CD14-positive monocyte (primary cell): Measurements from ENCODE around the gene KDM6B. TPM values are rescaled to one million over a fixed set of nuclear protein-coding genes. Genes with fewer than 3 reads are reported as not detected.

Experiments
- DNase-seq, 3 donors: peaks; one replicate each; pipeline ENCODE4 v3.0.0-alpha.2; 2011 to 2022
- H2AFZ ChIP-seq: 2 replicates; pipeline ENCODE4 v1.6.0; 2012; ENCODE audit warnings: mild to moderate bottlenecking, low read depth, low read length, inconsistent platforms; ENCODE audit not compliant: insufficient read depth, poor library complexity, severe bottlenecking
- H3K27ac ChIP-seq, 2 donors: 1 replicate in 1 of 2; 2 replicates in 1 of 2; pipeline ENCODE4 v1.5.1; 2012 to 2013; ENCODE audit warnings: low read length in 2 of 2, control low read depth in 1 of 2, inconsistent platforms in 1 of 2, low read depth in 1 of 2, mild to moderate bottlenecking in 1 of 2
- H3K27me3 ChIP-seq, 2 donors: one replicate each; pipeline versions ENCODE4 v1.6.0 to v1.6.1; 2011 to 2013; ENCODE audit warnings: low read length in 2 of 2; ENCODE audit not compliant: control insufficient read depth in 2 of 2, insufficient read depth in 2 of 2
- H3K36me3 ChIP-seq, 2 donors: replicated peaks in 1 of 2; 1 replicate in 1 of 2; 2 replicates in 1 of 2; pipeline versions ENCODE4 v1.5.1 to v1.6.1; 2012 to 2013; ENCODE audit warnings: low read length in 2 of 2, control low read depth in 1 of 2, inconsistent platforms in 1 of 2, mild to moderate bottlenecking in 1 of 2; ENCODE audit not compliant: insufficient read depth in 2 of 2, control insufficient read depth in 1 of 2
- H3K4me1 ChIP-seq, 2 donors: 1 replicate in 1 of 2; 2 replicates in 1 of 2; pipeline versions ENCODE4 v1.5.1 to v1.6.1; 2012 to 2013; ENCODE audit warnings: low read length in 2 of 2, control low read depth in 1 of 2, inconsistent platforms in 1 of 2, mild to moderate bottlenecking in 1 of 2, moderate library complexity in 1 of 2; ENCODE audit not compliant: insufficient read depth in 2 of 2, control insufficient read depth in 1 of 2
- H3K4me2 ChIP-seq: replicated peaks from 2 replicates; pipeline ENCODE3; 2012; ENCODE audit warnings: low read length, moderate library complexity, mild to moderate bottlenecking; ENCODE audit not compliant: poor library complexity, severe bottlenecking; ENCODE audit errors: extremely low read depth
- H3K4me3 ChIP-seq, 3 experiments: fragments of 200-600 bp in 1 of 3; sonication (generic) in 1 of 3; replicated peaks in 1 of 3; 1 replicate in 2 of 3; 2 replicates in 1 of 3; pipeline ENCODE4 v1.5.1; 2011 to 2013; ENCODE audit warnings: low read length in 3 of 3, mild to moderate bottlenecking in 3 of 3, control low read depth in 2 of 3, low read depth in 2 of 3, inconsistent platforms in 1 of 3, moderate library complexity in 1 of 3
- H3K79me2 ChIP-seq: 2 replicates; pipeline ENCODE4 v1.6.0; 2012; ENCODE audit warnings: mild to moderate bottlenecking, control low read depth, inconsistent platforms, low read length, moderate library complexity; ENCODE audit not compliant: insufficient read depth
- H3K9ac ChIP-seq: 2 replicates; pipeline ENCODE4 v1.6.0; 2017; ENCODE audit warnings: low read length, mild to moderate bottlenecking; ENCODE audit not compliant: insufficient read depth, poor library complexity, severe bottlenecking
- H3K9me3 ChIP-seq, 2 donors: replicated peaks in 1 of 2; 1 replicate in 1 of 2; 2 replicates in 1 of 2; pipeline versions ENCODE4 v1.5.1 to v1.6.1; 2012 to 2013; ENCODE audit warnings: low read length in 2 of 2, control low read depth in 1 of 2; ENCODE audit not compliant: control insufficient read depth in 1 of 2, insufficient read depth in 1 of 2
- H4K20me1 ChIP-seq: 2 replicates; pipeline ENCODE4 v1.6.0; 2012; ENCODE audit warnings: mild to moderate bottlenecking, low read length, control low read depth, moderate library complexity; ENCODE audit not compliant: insufficient read depth
- H3K27ac Mint-ChIP-seq, 7 donors: one replicate each; pipeline ENCODE4 v1.8.0; 2020; ENCODE audit warnings: mild to moderate bottlenecking in 7 of 7, mixed read lengths in 7 of 7, moderate library complexity in 6 of 7, inconsistent platforms in 2 of 7
- H3K27me3 Mint-ChIP-seq, 3 donors: one replicate each; pipeline ENCODE4 v1.8.0; 2021 to 2022; ENCODE audit warnings: low read depth in 3 of 3, mild to moderate bottlenecking in 3 of 3, mixed read lengths in 3 of 3, moderate library complexity in 3 of 3, inconsistent platforms in 1 of 3
- H3K36me3 Mint-ChIP-seq, 2 donors: one replicate each; pipeline ENCODE4 v1.8.0; 2020; ENCODE audit warnings: mixed read lengths in 2 of 2, inconsistent platforms in 1 of 2, mild to moderate bottlenecking in 1 of 2
- H3K4me1 Mint-ChIP-seq: one replicate; pipeline ENCODE4 v1.8.0; 2020; ENCODE audit warnings: mild to moderate bottlenecking, mixed read lengths
- H3K4me3 Mint-ChIP-seq, 2 donors: one replicate each; pipeline ENCODE4 v1.8.0; 2020; ENCODE audit warnings: mild to moderate bottlenecking in 2 of 2, mixed read lengths in 2 of 2, moderate library complexity in 1 of 2
- H3K9me3 Mint-ChIP-seq, 7 donors: one replicate each; pipeline ENCODE4 v1.8.0; 2020 to 2022; ENCODE audit warnings: mixed read lengths in 7 of 7, mild to moderate bottlenecking in 6 of 7, moderate library complexity in 6 of 7, inconsistent platforms in 2 of 7
- CTCF ChIP-seq: fragments of 200-600 bp; IDR thresholded peaks from one replicate; pipeline ENCODE4 v1.8.0; 2022; ENCODE audit warnings: antibody characterized with exemption, mild to moderate bottlenecking
- WGBS: methylation state at CpG from one replicate; pipeline ENCODE4 v1.1.5; 2013; ENCODE audit warnings: missing lambda C conversion rate; ENCODE audit not compliant: insufficient coverage; 5-methylcytosine and 5-hydroxymethylcytosine counted together
- intact Hi-C, 2 donors: fragments of 100-400 bp; cut with micrococcal nuclease; formaldehyde crosslinking; loops; one replicate each; pipeline versions ENCODE4 v1.15.0 to v1.15.1; 2023
- polyA plus RNA-seq, 3 donors: library from polyadenylated mRNA; depleted of rRNA in 1 of 3; unstranded in 2 of 3; stranded (reverse) in 1 of 3; fragments of 300-500 nt in 2 of 3; fragments of >200 nt in 1 of 3; fragmentation: Illumina TruSeq in 2 of 3; gene quantifications; 1 replicate in 2 of 3; 2 replicates in 1 of 3; pipeline ENCODE4 v1.2.3, GENCODE V29; 2012 to 2021

Gene KDM6B
- polyA plus RNA-seq, 3 donors, result 0.37 to 25.5 (median 0.44) TPM

DNA sequence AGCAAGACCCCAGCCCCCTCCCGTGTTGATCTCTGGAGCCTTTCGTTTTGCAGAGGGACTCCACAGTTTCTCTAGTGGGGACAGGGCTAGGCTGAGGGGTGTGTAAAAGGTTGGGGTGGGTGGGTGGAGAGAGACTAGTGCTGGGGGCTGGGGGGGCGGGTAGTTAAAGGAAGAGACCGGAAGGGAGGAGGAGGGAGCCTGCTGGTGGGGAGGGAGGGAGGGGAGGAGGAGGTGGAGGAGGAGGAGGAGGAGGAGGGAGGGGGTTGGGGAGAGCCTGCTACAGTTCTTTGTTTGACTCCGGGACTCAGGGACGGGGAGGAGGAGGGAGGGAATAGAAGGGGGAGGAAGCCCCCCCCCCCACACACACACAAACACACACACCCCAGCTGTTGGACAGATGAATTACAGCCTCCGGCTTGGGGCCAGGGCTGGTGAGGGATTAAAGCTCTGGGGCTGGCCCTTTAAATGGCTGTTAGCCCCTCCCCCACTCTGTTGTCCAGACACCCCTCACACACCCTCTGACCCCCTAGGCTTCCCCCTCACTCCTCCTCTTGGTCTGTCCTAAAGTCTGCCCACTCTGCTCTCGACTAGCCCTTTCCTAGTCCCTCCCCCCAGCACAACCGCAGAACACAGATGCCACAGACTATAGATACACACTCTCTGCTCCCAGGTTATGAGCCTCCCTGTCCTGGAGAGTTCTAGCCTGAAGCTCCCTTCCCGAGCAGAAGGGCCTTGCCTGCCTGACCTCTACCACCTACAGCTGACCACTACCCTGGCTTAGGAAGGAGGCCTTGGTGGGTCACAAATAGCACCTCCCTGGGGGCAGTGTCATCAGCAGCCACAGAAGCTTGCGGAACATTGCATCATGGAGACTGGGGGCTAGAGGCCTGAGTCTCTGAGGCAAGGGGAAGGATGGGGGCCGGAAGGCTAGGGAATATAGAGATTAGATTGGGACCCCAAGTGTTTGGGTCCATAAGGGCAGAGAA is 4.4 kb downstream of the KDM6B start:
- Histone ChIP-seq H3K4me3 (peak overlapping the region; percentile 54 to 92 (median 57)), H3K9me3 (no peaks in the 10 kb centered on the region), H3K36me3 (peaks cover 0 to 3% of the 10 kb centered on the region in 2 donors), H3K4me1 (peaks cover 67 to 73% of the 10 kb centered on the region in 2 donors), H3K79me2 (peaks cover 52% of the 10 kb centered on the region), H4K20me1 (peaks cover 4% of the 10 kb centered on the region), H3K27ac (peak overlapping the region; percentile 96 to 100), H2AFZ (no peak overlapping the region), H3K27me3 (no peaks in the 10 kb centered on the region), H3K9ac (peak overlapping the region; percentile 68), H3K4me2 (peak overlapping the region; percentile 95)
- Mint-ChIP-seq H3K9me3 (peaks cover 0 to 3% (median 0%) of the 10 kb centered on the region in 7 donors), H3K27ac (peak overlapping the region; percentile 97 to 100 (median 100)), H3K4me1 (peaks cover 57% of the 10 kb centered on the region), H3K36me3 (peaks cover 17 to 24% of the 10 kb centered on the region in 2 donors), H3K4me3 (peak overlapping the region; percentile 95 to 98), H3K27me3 (peaks cover under 1 to 10% (median 8%) of the 10 kb centered on the region in 3 donors)
- 0% methylated on average over 5 of the region's 12 CpGs for WGBS
- intact Hi-C loops, result loop anchor here in 1 of 2 donors (10.0 kb wide), 1 partner anchor 316 kb away; the partner anchor contains the start of gene PER1
- no peak for TF ChIP-seq CTCF
- peak; percentile 74 to 83 (median 79) for DNase-seq

GRCh38 chr17:7839190-7839875 is 5.3 kb downstream of the KDM6B start:
- peaks cover 0 to 15% (median 6%) of the 10 kb centered on the region in 3 donors for H3K27me3 Mint-ChIP-seq
- peak overlapping the region; percentile 78 for H3K4me2 ChIP-seq
- H3K4me3 Mint-ChIP-seq, result peak overlapping the region; percentile 88 to 98
- peaks cover 64 to 65% of the 10 kb centered on the region in 2 donors for H3K4me1 ChIP-seq
- H3K36me3 ChIP-seq, result peaks cover 0 to 3% of the 10 kb centered on the region in 2 donors
- peak overlapping the region; percentile 97 to 100 (median 100) for H3K27ac Mint-ChIP-seq
- peaks cover 0 to 5% (median 0%) of the 10 kb centered on the region in 7 donors for H3K9me3 Mint-ChIP-seq
- H3K4me1 Mint-ChIP-seq, result peaks cover 53% of the 10 kb centered on the region
- no peaks in the 10 kb centered on the region for H3K9me3 ChIP-seq
- peak overlapping the region; percentile 54 to 92 (median 57) for H3K4me3 ChIP-seq
- no peaks in the 10 kb centered on the region for H3K27me3 ChIP-seq
- 11% methylated on average over 3 of the region's 6 CpGs for WGBS
- peaks cover 17 to 27% of the 10 kb centered on the region in 2 donors for H3K36me3 Mint-ChIP-seq
- intact Hi-C loops, result loop anchor here in 1 of 2 donors (10.0 kb wide), 1 partner anchor 315 kb away; the partner anchor contains the start of gene PER1
- no peak for TF ChIP-seq CTCF
- peak; percentile 80 to 86 (median 85) for DNase-seq
- H3K79me2 ChIP-seq, result peaks cover 59% of the 10 kb centered on the region
- peak overlapping the region; percentile 68 for H3K9ac ChIP-seq
- no peak overlapping the region for H2AFZ ChIP-seq
- peak overlapping the region; percentile 96 to 100 for H3K27ac ChIP-seq
- H4K20me1 ChIP-seq, result peaks cover 7% of the 10 kb centered on the region
